GM18498 (cell line): ENCODE measurements around the gene PRSS21.

Source experiments
- ATAC-seq: cut with Tn5 transposase; IDR thresholded peaks from one replicate; pipeline ENCODE4 v1.9.1; 2021; ENCODE audit warnings: mild to moderate bottlenecking, moderate library complexity; ENCODE audit not compliant: unreplicated experiment

Gene PRSS21

DNA sequence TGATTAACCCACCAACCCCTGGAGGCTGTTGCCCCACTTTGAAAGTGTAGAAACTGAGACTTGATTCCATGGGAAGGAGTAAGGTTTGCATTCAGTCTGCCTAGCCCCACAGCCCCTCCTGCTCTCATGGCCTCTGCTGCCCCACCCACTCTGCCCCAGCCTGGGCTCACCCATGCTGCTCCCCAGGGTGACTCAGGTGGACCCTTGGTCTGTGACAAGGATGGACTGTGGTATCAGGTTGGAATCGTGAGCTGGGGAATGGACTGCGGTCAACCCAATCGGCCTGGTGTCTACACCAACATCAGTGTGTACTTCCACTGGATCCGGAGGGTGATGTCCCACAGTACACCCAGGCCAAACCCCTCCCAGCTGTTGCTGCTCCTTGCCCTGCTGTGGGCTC lies 12.3 kb upstream of the PRSS21 start:
- ATAC-seq: no peak

GRCh38 chr16:2806286-2806685 lies 10.8 kb upstream of the PRSS21 start:
- ATAC-seq: no peak

- ATAC-seq: no peak
Measured at GRCh38 chr16:2808181-2808580, 8.9 kb upstream of the PRSS21 start.

DNA sequence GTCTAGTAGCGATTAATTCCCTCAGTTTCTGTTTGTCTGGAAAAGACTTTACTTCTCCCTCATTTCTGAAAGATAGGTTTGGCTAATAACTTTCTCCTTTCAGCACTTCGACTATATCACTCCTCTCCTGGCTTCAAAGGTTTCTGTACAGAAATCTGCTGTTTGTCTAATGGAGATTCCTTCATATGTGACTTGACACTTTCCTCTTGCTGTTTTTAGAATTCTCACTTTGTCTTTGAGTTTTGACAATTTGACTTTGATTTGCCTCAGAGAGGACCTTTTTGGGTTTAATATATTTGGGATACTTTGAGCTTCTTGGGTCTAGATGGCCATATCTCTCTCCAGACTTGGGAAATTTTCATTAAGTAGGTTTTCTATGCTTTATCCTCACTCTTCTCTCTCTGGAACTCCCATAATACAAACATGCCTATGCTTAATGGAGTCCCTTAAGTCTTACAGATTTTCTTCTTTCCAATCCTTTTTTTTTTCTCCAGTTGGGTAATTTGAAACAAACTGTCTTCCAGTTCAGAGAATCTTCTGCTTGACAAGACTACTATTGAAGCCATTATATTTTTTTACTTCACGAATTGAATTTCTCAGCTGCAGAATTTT lies 7.8 kb upstream of the PRSS21 start:
- no peak for ATAC-seq

DNA sequence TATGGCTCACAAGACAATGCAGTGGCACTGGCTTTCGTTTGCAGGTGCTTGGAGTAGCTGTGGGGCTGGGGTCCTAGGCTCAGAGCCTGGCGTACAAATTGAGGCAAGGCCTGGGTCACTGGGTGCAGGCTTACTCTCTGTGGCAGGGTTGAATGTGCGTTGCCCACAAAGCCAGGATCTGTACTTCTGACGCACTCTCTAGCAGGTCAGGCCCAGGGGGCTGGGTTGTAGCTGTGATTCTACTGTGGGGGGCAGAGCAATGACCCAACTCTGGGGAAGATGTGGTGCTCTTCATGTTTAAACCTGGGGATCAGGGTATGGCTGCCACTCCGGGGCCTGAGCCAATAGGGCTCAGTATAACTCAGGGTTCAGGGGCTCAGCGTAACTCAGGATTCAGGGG lies 6.4 kb upstream of the PRSS21 start:
- ATAC-seq: no peak

DNA sequence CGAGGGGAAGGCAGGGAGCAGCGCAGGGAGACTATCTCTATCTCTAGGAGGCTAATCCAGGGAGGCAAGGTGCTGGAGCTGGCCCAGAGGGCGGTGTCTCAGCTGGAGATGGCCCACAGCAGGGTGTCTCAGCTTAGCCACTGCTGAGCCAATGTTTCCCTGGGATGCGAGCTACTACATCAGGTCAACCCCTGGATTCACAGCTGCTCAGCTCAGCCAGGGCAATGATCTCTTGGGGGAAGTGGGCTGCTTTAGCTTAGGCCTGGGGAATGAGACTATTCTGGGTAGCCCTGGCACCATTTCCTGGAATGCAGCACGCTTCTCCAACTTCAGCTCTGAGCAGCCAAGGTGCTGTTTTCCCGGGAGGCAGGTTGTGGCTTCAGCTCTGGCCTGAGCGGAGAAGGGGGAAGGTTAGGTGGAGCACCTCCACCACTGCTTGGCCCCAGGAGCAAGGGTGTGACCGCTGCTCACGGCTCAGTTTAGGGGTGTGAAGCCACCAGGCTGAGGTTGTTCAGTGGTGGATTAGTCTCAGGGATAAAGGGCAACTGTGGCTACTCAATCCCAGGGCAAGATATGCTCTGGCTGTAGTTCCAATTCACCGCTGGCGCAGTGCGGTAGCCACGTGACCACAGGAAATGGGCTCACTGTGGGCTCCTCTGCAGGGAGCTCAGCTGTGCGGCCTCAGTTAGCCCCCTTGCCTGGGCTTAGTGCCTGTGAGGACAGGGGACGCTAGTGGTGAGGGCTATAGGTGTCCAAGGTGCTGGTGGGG lies 5.2 kb upstream of the PRSS21 start:
- ATAC-seq: no peak

DNA sequence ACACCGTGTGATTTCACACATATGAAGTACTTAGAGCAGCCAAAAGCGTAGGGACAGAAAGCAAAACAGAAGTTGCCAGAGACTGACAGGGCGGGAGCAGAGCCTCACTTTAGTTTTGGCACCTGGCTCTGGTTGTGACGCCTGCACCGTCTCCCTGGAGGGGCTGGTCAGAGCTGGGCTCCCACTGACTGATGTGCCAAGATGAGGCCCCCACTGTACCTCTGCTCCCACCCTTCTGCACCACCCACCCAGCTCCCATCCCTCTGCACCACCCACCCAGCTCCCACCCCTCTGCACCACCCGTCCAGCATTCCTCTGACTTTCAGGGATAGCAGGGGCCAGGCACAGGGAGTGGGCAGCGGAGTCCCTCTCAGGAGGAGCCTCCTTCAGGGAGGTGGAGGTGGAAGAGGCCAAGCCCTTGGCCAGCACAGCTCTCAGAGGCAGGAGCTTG lies 3.2 kb upstream of the PRSS21 start:
- no peak for ATAC-seq

GRCh38 chr16:2814551-2815298 lies 2.3 kb upstream of the PRSS21 start:
- ATAC-seq: no peak

- no peak for ATAC-seq
Measured at GRCh38 chr16:2815299-2815771, 1.7 kb upstream of the PRSS21 start.

DNA sequence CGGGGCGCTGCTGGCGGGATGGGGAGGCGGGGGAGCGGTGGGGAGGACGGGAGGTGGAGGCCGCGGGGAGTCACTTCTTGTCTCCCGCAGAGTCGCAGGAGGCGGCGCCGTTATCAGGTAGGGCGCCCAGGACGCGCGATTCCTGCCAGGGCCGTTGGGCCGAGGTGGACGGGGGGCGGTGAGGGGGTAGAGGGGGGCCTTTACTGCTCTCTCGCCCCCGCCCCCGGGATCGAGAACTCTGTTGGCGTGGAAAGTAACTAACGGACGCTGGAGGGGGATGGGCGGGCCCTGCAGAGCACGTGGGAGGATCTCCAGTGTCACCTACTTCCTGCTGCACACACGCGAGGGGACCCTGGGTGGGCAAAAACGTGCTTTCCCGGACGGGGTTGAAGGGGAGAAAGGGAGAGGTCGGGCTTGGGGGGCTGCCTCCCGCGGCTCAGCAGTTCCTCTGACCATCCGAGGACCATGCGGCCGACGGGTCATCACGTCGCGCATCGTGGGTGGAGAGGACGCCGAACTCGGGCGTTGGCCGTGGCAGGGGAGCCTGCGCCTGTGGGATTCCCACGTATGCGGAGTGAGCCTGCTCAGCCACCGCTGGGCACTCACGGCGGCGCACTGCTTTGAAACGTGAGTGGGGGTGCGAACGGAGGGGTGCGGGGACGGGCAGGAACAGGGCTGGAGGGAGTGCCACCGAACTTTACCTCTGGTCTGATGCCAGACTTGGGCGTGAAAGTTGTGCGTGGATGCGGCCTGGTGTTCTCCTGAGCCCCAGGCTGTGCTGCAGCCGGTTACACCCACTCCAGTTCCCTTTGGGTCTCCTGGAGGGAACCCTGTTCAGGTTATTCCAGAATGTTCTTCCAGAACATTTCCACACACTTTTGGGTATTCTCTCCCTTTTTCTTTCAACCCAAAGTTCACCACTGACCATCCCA lies 569 bp downstream of the PRSS21 start:
- ATAC-seq: no peak

- ATAC-seq: no peak
Measured at GRCh38 chr16:2818272-2818876, 1.3 kb downstream of the PRSS21 start.

DNA sequence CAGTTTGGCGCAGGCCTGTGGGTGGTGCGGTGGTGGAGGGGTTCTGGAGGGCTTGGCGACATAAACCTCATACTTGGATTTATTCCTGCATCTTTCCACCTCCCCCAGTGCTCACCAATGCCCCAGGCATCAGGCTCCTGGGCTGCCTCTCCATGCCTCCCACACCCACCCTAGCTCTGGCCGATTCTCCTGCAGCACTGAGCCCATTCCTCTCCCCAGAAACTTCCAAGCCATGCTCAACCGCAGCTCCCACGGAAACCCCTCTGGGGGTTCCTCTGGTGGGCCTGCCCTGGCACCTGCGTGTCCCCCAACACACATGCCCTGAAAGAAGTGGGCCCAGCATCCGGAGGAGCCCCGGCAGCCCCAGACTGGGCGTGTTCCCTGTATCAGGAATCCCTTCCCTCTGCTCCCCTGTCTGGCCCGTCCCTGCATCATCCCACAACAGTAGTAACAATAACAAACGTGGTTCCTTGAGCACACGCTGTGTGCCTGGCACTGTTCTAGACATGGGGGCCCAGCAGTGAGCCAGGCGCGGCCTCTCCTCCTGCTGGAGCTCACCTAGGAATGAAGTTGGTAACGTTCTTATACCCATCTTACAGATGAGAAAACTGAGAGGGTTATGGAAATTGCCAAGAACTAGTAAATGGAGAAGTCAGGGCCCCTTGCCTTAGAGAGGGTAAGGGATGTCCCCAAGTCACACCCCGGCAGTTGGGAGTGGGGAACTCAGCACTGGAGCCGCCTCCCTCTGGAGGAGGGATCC lies 2.3 kb downstream of the PRSS21 start:
- no peak for ATAC-seq

DNA sequence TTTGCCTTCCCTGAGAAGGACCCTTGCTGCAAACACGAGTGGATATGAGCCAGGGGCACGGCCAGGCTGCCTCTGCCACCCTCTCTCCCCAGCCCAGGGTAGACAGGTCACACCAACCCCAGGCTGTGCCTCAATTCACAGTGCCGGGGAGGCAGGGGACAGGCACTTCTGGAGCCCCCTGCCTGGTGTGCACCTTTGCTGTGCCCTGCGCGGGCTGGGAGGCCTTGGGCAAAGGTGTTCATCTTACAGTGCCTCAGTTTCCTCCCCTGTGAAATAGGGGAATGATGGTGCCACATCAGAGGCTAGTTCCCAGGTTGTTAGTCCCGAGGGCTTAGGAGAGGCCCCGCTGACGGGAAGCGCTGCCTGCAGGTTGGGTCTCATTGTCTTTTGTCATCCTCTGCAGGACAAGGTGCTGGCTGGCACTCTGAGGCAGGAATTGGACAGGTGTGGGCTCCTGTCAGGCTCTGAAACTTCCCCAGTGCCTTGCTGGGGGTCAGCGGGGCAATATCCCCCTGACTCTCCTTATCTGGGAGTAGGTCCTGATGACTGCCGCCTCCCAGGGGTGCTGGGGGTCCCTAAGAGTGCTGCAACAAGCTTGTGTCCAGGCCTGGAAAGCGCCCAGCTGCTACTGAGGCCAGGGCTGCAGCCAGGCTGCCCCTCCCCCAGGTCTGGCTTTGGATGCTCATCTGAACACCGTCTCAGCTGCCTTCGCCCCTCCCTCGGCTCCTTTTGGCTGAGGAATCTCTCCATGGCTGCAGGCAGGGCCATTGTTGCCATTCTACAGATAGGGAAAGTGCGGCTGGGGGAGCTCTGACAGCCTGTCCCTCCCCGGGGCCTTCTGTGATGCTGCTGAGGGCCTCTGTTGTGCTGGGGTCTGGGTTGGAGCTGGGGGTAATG lies 3.1 kb downstream of the PRSS21 start:
- ATAC-seq: no peak

GRCh38 chr16:2820836-2821486 lies 3.9 kb downstream of the PRSS21 start:
- ATAC-seq: no peak

DNA sequence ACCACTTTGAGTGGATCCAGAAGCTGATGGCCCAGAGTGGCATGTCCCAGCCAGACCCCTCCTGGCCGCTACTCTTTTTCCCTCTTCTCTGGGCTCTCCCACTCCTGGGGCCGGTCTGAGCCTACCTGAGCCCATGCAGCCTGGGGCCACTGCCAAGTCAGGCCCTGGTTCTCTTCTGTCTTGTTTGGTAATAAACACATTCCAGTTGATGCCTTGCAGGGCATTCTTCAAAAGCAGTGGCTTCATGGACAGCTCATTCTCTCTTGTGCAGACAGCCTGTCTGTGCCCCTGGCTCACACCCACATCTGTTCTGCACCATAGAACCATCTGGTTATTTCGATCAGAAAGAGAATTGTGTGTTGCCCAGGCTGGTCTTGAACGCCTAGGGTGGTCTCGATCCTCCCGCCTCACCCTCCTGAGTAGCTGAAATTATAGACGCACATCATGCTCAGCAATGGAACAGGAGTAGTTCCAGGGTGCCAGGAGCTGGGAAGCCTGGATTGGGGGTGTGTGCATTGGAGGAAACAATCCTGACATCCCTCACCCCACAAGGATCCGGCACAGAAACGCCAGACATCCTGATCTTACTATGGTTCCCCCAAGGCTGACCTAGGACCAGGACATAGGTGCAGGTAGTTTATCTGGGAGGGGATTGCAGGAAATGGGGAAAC lies 4.6 kb downstream of the PRSS21 start:
- ATAC-seq: no peak

- ATAC-seq: no peak
Measured at GRCh38 chr16:2822158-2822495, 5.1 kb downstream of the PRSS21 start.

DNA sequence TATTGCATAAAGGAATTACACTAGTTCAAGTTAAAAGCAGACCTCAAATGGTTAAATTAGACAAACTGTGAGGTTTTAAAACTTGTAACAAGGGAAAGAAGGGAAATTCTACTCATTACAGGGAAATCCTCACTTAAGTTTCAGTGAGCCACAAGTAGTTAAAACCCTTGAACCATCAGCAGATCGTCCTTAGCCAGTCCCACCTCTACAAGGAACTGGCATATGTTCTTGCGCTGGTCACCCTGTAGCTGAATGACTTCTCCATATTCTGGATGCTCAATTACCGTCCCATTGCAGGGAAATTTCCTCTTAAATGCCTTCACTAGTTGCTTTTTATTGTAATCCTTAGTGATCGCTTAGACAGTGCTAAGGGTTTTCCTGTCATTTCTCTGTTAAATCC lies 5.5 kb downstream of the PRSS21 start:
- no peak for ATAC-seq

DNA sequence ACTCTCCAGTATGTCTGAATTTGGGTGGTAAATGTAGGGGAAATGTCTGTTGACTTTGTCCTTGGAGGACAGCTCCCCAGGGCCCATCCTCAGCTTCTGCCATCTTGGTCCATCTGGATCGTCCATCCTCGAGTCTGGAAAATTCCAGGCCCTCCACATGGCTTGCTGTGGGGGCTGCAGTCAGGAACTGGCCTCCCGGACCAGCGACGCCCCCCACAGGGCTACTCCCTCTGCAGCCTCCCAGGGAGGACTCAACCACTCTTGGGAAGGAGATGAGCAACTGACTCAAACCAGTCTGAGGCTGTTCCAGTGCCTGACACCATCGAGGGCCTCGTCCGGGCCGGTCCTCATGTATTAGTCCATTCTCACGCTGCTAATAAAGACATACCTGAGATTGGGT lies 7.6 kb downstream of the PRSS21 start:
- ATAC-seq: no peak
